Osteocyte (in vitro differentiated cells): ENCODE data around the gene CLCA2. TPM values are rescaled to one million over a fixed set of nuclear protein-coding genes. Genes with fewer than 3 reads are reported as not detected.

Source experiments
- DNase-seq: peaks from one replicate; pipeline ENCODE4 v3.0.0; 2021; ENCODE audit warnings: mixed read lengths; ENCODE audit not compliant: unreplicated experiment; ENCODE audit errors: extremely low spot score
- H3K27ac Mint-ChIP-seq: one replicate; pipeline ENCODE4 v1.8.0; 2021; ENCODE audit warnings: mild to moderate bottlenecking, mixed read lengths; ENCODE audit not compliant: unreplicated experiment
- H3K27me3 Mint-ChIP-seq: one replicate; pipeline ENCODE4 v1.8.0; 2021; ENCODE audit warnings: mixed read lengths; ENCODE audit not compliant: unreplicated experiment
- H3K36me3 Mint-ChIP-seq: one replicate; pipeline ENCODE4 v1.8.0; 2021; ENCODE audit warnings: mixed read lengths; ENCODE audit not compliant: unreplicated experiment
- H3K4me1 Mint-ChIP-seq: one replicate; pipeline ENCODE4 v1.8.0; 2021; ENCODE audit warnings: mixed read lengths; ENCODE audit not compliant: unreplicated experiment
- H3K4me3 Mint-ChIP-seq: one replicate; pipeline ENCODE4 v1.8.0; 2021; ENCODE audit warnings: mild to moderate bottlenecking, moderate library complexity, mixed read lengths; ENCODE audit not compliant: unreplicated experiment
- H3K9me3 Mint-ChIP-seq: one replicate; pipeline ENCODE4 v1.8.0; 2021; ENCODE audit warnings: mixed read lengths; ENCODE audit not compliant: unreplicated experiment
- CTCF ChIP-seq: fragments of 200-600 bp; sonication (generic); IDR thresholded peaks from 2 replicates; pipeline ENCODE4 v1.5.0; 2021; ENCODE audit warnings: antibody characterized with exemption, mild to moderate bottlenecking, moderate library complexity
- total RNA-seq: library from RNA; stranded (reverse); gene quantifications from 2 replicates; pipeline ENCODE4 v1.2.1, GENCODE V29; 2021

The CLCA2 gene
- total RNA-seq, 1 donor from 2014 or later = 0.13 TPM

GRCh38 chr1:86380257-86380861 is 43.6 kb upstream of the CLCA2 start:
- Mint-ChIP-seq H3K27me3 (no peaks in the 10 kb centered on the region), H3K36me3 (peaks cover 9% of the 10 kb centered on the region), H3K4me3 (peak overlapping the region; percentile 48), H3K9me3 (no peaks in the 10 kb centered on the region), H3K4me1 (peaks cover 24% of the 10 kb centered on the region), H3K27ac (peak overlapping the region; percentile 52)
- TF ChIP-seq CTCF = peak; percentile 79
- no peak for DNase-seq

- H3K36me3 Mint-ChIP-seq = peaks cover 9% of the 10 kb centered on the region
- no peak for DNase-seq
- TF ChIP-seq CTCF = no peak
- H3K4me3 Mint-ChIP-seq = no peak overlapping the region
- H3K27ac Mint-ChIP-seq = no peak overlapping the region
- H3K4me1 Mint-ChIP-seq = peaks cover 20% of the 10 kb centered on the region
- H3K9me3 Mint-ChIP-seq = no peaks in the 10 kb centered on the region
- no peaks in the 10 kb centered on the region for H3K27me3 Mint-ChIP-seq
These were observed 42.7 kb upstream of the CLCA2 start for GRCh38 chr1:86381223-86381622.

GRCh38 chr1:86382878-86383277 is 41.1 kb upstream of the CLCA2 start:
- DNase-seq = no peak
- Mint-ChIP-seq H3K9me3 (no peaks in the 10 kb centered on the region), H3K4me1 (peaks cover 26% of the 10 kb centered on the region), H3K4me3 (peak overlapping the region; percentile 37), H3K27ac (peak overlapping the region; percentile 53), H3K27me3 (no peaks in the 10 kb centered on the region), H3K36me3 (peaks cover 3% of the 10 kb centered on the region)
- no peak for TF ChIP-seq CTCF

DNA sequence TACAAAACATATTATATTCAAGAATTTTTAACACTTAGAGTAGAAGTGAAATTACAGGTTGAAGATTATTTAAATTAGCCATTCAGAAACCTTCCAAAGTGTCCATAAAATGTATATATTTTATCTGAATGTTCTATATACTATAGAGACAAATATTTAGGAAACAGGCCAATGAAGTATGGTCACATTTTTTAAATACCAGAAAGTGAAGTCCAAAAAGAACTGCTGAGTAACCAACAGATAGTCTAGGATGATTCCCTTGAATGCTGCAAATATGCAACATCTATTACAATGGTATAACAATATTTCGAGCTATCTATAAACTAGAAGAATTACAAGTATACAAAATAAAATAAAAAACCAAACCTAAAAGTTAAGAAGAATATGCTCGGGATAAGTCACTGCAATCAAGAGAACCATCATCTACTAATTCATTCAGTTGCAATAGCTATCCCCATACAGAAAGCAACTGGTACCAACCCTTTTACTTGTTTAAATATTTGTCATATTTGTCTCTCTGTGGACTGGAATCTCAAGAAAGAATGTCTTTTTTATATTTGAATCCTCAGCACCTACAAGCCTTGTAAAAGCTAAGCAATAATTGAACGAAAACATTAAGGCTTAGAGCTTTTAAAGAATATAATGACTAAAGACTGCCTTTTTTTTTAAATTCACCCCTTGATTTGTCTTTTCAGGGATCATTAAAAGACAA is 35.9 kb upstream of the CLCA2 start:
- DNase-seq = no peak
- Mint-ChIP-seq H3K27ac (peak overlapping the region; percentile 23), H3K9me3 (peaks cover 10% of the 10 kb centered on the region), H3K4me1 (peaks cover 35% of the 10 kb centered on the region), H3K36me3 (peaks cover 9% of the 10 kb centered on the region), H3K4me3 (no peak overlapping the region), H3K27me3 (no peaks in the 10 kb centered on the region)
- no peak for TF ChIP-seq CTCF

DNA sequence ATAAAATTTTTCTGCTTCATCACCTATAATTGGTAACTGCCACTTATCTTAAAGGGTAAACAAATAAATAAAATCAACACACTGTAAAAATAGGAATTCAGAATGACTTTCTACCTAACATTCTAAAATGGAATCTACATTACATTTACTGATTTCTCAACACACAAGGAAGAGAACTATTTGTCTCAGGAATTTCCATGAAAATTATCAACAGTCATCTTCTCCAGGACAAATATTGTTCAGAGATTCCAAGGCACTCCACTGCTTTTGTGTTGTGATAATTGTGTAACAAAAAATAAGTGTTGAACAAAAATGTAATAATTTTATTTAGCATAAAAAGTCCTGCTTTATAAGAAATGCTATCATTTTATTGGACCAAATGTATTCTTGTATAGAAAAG is 35.2 kb upstream of the CLCA2 start:
- Mint-ChIP-seq H3K4me3 (no peak overlapping the region), H3K27me3 (no peaks in the 10 kb centered on the region), H3K27ac (peak overlapping the region; percentile 73), H3K36me3 (peaks cover 9% of the 10 kb centered on the region), H3K9me3 (peaks cover 10% of the 10 kb centered on the region), H3K4me1 (peaks cover 39% of the 10 kb centered on the region)
- no peak for TF ChIP-seq CTCF
- DNase-seq = no peak
